GM12875 (cell line): ENCODE data around the gene F12.

ENCODE experiments used
- H3K4me3 ChIP-seq: one replicate; pipeline ENCODE4 v1.5.1; 2011; ENCODE audit warnings: low read depth, low read length, control low read depth
- CTCF ChIP-seq: IDR thresholded peaks from 2 replicates; pipeline ENCODE4 v1.5.1; 2011; ENCODE audit warnings: low read depth, mild to moderate bottlenecking, control low read depth, inconsistent platforms, low read length, moderate library complexity, borderline replicate concordance; ENCODE audit not compliant: insufficient read depth

F12 gene

GRCh38 chr5:177430140-177430951, 21.0 kb upstream of the F12 start:
- TF ChIP-seq CTCF, result no peak
- peak overlapping the region; percentile 3 for H3K4me3 ChIP-seq

GRCh38 chr5:177429248-177430040, 20.1 kb upstream of the F12 start:
- TF ChIP-seq CTCF, result no peak
- H3K4me3 ChIP-seq, result peak overlapping the region; percentile 93

- no peak for TF ChIP-seq CTCF
- H3K4me3 ChIP-seq, result peak overlapping the region; percentile 93
Measured at GRCh38 chr5:177428574-177429217, 19.3 kb upstream of the F12 start.

GRCh38 chr5:177427919-177428573, 18.7 kb upstream of the F12 start:
- peak overlapping the region; percentile 93 for H3K4me3 ChIP-seq
- TF ChIP-seq CTCF, result no peak

- no peak for TF ChIP-seq CTCF
- peak overlapping the region; percentile 93 for H3K4me3 ChIP-seq
Measured at GRCh38 chr5:177427211-177427822, 18.0 kb upstream of the F12 start.

GRCh38 chr5:177426566-177427210, 17.3 kb upstream of the F12 start, which contains the start of gene GRK6:
GRK6 (plus strand) TSS chr5:177426676; CDS start chr5:177426846, 170 bp downstream.
- no peak for TF ChIP-seq CTCF
- peak within 1 kb of the TSS; percentile 93 for H3K4me3 ChIP-seq
